ENCODE results near the gene ANXA2R. TPM values are rescaled to one million over a fixed set of nuclear protein-coding genes. Genes with fewer than 3 reads are reported as not detected.
"Not testable (repeated sequence)": the region's sequence is repeated elsewhere in the genome, so short reads cannot be mapped to it uniquely, and the experiment has no call there.

The ANXA2R gene, protein sequence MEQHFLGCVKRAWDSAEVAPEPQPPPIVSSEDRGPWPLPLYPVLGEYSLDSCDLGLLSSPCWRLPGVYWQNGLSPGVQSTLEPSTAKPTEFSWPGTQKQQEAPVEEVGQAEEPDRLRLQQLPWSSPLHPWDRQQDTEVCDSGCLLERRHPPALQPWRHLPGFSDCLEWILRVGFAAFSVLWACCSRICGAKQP
- 1.2 TPM for total RNA-seq
- long read RNA-seq, result 0 reads

DNA sequence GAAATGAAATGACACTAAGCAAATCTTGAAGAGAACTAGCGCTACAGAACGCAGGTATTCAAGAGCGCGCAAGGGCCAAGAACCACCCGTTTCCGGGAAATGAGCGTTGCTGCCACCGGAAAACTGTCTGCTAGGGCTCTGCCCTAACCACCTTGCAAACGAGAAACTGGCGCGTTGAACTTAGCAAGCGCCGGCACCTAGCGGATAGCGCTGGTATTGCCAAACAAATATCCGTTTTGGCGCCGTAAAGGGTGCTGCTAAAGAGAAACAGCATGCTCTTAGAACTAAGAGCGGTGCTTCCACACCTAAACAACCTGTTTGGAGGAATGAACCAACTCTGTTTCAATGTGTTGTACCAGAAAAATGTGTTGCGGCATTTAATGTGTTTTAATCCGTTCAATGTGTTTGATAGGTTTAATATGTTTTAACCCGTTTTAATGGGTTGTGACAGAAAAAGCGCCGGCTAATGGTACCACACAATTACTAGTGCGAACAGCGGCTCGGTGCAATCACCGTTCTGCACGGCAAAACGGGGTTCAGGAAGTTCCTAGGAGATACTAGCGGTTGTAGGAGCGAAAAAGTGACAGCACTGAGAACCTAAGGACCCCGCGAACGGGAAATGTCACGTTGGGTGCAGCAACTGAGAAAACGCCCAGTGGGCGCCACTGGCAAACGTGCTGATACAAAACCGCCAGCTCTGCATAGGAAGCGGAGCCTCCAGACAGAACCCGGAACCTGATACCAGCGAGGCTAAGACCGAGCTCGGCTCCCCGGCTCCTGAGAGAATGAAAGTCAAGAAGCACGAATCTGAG is at the start of gene ANXA2R:
TSS of gene ANXA2R (minus strand) at position 33 of the 812 bp plus-strand sequence. CDS start 273 bp downstream, outside the sequence.
- ATAC-seq (peak; percentile 65), DNase-seq (peak; percentile 85)
- intact Hi-C loops (cut with micrococcal nuclease), result no loop called here

DNA sequence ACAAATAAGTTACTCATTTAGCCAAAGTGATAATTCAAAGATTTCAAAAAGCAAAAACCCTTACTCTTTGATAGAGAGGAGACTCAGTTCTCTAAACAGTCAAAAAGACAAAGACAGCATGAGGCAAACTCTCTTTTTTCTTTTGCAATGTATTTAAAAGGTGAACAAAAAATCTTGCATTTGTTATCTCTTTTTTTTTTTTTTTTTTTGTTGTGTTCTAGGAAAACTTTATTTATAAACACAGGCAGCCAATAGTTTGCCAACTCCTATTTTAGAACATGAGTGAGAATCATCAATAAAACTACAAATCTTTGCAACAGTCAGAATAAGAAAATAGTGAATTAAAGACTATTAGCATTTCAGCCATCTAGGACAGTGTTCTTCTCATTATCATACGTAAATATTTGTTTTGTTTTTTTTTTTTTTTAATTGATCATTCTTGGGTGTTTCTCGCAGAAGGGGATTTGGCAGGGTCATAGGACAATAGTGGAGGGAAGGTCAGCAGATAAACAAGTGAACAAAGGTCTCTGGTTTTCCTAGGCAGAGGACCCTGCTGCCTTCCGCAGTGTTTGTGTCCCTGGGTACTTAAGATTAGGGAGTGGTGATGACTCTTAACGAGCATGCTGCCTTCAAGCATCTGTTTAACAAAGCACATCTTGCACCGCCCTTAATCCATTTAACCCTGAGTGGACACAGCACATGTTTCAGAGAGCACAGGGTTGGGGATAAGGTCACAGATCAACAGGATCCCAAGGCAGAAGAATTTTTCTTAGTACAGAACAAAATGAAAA is 46.2 kb upstream of the ANXA2R start:
- ATAC-seq; intact Hi-C loops (cut with micrococcal nuclease); DNase-seq: not testable (repeated sequence)

- DNase-seq, result no peak
- ATAC-seq, result no peak
- intact Hi-C loops (cut with micrococcal nuclease), result no loop called here
Observed at GRCh38 chr5:43085453-43085852, 45.3 kb upstream of the ANXA2R start.

- ATAC-seq; intact Hi-C loops (cut with micrococcal nuclease); DNase-seq: not testable (repeated sequence)
Observed at GRCh38 chr5:43084468-43084867, 44.3 kb upstream of the ANXA2R start.

- intact Hi-C loops (cut with micrococcal nuclease); DNase-seq; ATAC-seq: not testable (repeated sequence)
Observed at GRCh38 chr5:43081345-43081744, 41.2 kb upstream of the ANXA2R start.

- DNase-seq (no peak), ATAC-seq (no peak)
- intact Hi-C loops (cut with micrococcal nuclease), result no loop called here
Observed at GRCh38 chr5:43078956-43079355, 38.8 kb upstream of the ANXA2R start.

DNA sequence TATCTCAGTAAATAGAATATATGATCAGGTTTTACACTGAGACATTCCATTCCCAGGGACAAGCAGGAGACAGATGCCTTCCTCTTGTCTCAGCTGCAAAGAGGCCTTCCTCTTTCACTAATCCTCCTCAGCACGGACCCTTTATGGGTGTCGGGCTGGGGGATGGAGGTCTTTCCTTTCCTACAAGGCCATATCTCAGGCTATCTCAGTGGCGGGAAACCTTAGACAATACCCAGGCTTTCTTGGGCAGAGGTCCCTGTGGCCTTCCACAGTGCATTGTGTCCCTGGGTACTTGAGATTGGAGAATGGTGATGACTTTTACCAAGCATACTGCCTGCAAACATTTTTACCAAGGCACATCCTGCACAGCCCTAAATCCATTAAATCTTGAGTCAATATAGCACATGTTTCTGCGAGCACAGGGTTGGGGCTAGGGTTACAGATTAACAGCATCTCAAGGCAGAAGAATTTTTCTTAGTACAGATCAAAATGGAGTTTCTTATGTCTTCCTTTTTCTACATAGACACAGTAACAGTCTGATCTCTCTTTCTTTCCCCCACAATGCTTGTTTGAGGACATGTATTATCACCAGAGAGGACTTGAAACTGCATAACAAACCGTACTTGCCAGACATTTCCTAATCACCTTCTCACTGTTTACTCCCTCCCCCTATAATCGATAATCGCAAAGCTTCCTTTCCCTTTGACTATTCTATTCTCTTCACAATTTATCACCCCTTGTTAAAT is 37.5 kb upstream of the ANXA2R start:
- intact Hi-C loops (cut with micrococcal nuclease); DNase-seq; ATAC-seq: not testable (repeated sequence)

DNA sequence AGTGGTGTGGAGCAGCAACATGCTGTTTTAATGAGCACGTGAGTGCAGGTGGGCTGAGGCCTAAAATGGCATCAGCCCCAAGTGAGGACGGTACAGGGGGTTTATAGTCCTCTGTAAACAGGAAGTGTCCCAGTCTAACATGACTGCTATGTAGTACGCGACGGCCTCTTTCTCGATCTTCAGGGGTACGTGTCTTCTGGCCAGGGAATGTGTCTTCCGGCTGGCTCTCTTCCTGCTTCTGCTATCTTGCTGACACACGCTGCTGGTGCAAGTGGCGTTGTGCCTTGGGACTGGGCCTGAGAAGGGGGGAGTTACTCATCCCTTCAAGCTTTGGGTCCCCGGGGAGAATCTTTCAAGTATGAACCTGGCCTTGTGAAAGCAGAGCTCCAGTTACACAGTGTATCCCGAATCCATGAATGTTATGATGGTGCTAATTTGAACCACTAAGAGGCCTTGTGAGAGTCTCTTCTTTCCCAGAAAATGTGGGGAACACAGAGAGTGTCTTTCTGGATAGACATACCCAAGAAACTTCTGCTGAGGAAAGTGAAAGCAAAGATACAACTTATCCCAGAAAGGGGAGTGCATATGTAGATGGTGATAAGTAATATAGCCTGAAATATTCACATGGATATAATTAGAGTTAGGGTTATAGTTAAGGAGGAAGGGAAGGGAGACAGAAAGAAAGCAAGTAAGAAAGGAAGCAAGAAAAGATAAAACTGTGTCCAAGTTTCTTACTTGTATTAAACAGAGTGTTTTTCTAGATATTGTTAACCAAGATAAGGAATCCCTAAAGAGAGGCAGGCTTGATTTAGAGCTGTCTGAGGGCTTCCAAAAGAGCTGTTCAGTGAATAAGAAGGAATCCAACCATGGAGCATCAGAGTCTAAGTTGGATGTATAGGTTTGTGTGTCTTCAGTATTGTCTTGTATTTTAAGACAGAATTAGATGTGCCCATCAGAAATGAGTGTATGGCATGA is 35.5 kb upstream of the ANXA2R start:
- DNase-seq, result peak; percentile 63
- ATAC-seq, result peak; percentile 68
- intact Hi-C loops (cut with micrococcal nuclease), result no loop called here

DNA sequence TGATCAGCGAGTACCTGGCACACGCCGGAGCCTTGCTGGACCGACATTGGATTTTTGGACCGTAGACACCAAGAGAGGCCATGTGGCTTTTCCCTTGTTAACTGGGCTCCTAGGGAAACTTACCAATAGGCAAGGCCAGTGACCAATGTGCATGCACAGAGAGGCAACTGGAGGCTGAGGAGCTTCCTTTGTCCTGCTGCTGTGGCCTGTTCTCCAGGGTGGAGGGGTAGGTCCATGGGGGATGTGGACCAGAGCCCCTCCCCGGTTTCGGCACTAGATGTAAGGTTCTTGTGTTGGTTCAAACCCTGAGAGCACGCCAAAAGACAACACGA is 34.8 kb upstream of the ANXA2R start:
- intact Hi-C loops (cut with micrococcal nuclease), result no loop called here
- ATAC-seq, result peak; percentile 11
- DNase-seq, result no peak

- ATAC-seq (peak; percentile 21), DNase-seq (no peak)
- intact Hi-C loops (cut with micrococcal nuclease), result no loop called here
Observed at GRCh38 chr5:43073597-43074546, 33.8 kb upstream of the ANXA2R start.

DNA sequence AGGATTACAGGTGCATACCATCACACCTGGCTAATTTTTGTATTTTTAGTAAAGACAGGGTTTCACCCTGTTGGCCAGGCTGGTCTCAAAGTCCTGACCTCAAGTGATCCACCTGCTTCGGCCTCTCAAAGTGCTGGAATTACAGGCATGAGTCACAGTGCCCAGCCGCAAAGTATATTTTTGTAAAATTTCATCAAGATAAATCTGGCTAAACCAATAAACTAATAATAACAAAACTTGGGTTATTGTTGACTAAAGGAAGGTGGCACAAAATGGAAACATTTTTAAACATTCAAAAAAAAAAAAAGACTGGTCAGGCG is 29.2 kb upstream of the ANXA2R start:
- DNase-seq; ATAC-seq; intact Hi-C loops (cut with micrococcal nuclease): not testable (repeated sequence)

GRCh38 chr5:43068037-43068436 is 27.9 kb upstream of the ANXA2R start:
- intact Hi-C loops (cut with micrococcal nuclease), result no loop called here
- DNase-seq, result no peak
- no peak for ATAC-seq

- peak; percentile 77 for ATAC-seq
- DNase-seq, result peak; percentile 87
- intact Hi-C loops (cut with micrococcal nuclease), result no loop called here
Observed at GRCh38 chr5:43066799-43067741, 27.0 kb upstream of the ANXA2R start.

DNA sequence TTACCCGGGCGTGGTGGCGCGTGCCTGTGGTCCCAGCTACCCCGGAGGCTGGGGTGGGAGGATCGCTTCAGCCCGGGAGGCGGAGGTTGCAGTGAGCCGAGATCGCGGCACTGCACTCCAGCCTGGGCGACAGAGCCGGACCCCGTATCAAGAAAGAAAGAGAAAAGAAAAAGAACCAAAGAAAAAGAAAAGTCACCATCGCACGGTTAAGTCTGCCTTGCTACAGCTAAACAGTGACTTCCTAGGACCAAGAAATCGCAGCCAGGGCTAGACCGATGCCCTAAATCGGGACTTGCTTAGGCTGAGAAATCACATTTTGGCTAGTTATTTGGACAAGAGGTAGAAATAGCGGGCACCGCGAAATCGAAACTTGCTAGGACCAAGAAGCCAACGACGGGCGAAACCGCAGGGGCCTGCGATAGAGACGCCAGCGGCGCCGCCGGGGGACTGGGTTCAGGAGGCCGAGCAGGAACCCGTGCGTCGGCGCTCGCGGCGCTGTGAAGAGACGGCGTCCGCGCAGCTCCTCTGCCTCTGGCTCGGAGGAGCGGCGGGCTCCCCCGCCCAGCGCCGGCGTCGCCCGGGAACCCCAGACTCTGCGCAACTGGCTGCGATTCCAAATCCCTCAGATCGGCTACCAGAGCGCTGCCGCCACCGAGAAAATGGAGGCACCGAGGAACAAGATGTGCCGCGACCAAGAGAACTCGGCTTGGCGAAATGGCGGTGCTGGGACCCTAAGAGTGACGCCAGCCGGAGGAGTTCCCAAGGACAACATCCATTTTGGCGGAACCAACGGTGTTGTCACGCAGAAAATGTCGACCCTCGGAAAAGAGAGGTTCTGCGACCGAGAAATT is 26.1 kb upstream of the ANXA2R start:
- intact Hi-C loops (cut with micrococcal nuclease), result no loop called here
- ATAC-seq, result peak; percentile 67
- peak; percentile 87 for DNase-seq

GRCh38 chr5:43065387-43065947 is 25.3 kb upstream of the ANXA2R start:
- intact Hi-C loops (cut with micrococcal nuclease), result no loop called here
- no peak for ATAC-seq
- DNase-seq, result no peak

Measured in left ventricle myocardium superior (tissue), 1 donor.